Fibroblast of lung (primary cell): ENCODE measurements around the gene SYNM.

ENCODE experiments used
- EZH2 ChIP-seq: IDR thresholded peaks from 2 replicates; pipeline ENCODE4 v1.5.1; 2012; ENCODE audit warnings: low read length, control low read depth, mild to moderate bottlenecking; ENCODE audit errors: missing control alignments
- TF ChIP-seq, protein P1 (sequence below), 2 donors: IDR thresholded peaks in 1 of 2; conservative IDR thresholded peaks in 1 of 2; 1 replicate in 1 of 2; 2 replicates in 1 of 2; pipeline ENCODE4 v1.5.1; 2011 to 2012; ENCODE audit warnings: low read length in 2 of 2, control low read depth in 1 of 2, inconsistent platforms in 1 of 2, low read depth in 1 of 2, mild to moderate bottlenecking in 1 of 2

DNA sequence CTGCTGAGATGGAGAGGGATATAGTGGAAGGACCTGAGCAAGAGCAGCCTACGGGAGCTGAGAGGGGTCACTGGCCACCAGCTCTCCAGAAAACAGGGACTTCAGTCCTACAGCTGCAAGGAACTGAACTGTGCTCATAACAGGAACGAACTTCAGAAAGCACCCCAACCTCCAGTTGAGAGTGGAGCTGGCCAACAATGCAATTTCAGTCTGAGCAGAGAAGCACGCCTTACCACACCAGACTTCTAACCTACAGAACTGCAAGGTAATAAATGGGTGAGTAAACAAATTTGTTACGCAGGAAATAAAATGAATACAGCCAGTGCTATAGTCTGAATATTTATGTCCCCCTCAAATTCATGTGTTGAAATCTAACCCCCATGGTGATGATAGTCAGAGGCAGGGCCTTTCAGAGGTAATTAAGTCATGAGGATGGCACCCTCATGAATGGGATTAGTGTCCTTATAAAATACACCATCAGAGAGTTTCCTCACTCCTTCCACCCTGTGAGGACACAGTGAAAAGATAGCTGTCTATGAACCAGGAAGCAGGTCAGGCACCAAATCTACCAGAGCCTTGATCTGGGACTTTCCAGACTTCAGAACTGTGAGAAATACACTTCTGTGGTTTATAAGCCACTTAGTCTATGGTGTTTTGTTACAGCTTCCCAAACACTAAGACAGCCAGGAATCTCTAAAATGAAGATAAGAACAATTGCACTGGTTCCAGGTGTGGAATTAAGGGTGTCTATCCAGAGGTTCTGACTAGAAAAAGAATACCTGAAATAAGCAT is 58.6 kb downstream of the SYNM start:
- TF ChIP-seq, protein P1, sequence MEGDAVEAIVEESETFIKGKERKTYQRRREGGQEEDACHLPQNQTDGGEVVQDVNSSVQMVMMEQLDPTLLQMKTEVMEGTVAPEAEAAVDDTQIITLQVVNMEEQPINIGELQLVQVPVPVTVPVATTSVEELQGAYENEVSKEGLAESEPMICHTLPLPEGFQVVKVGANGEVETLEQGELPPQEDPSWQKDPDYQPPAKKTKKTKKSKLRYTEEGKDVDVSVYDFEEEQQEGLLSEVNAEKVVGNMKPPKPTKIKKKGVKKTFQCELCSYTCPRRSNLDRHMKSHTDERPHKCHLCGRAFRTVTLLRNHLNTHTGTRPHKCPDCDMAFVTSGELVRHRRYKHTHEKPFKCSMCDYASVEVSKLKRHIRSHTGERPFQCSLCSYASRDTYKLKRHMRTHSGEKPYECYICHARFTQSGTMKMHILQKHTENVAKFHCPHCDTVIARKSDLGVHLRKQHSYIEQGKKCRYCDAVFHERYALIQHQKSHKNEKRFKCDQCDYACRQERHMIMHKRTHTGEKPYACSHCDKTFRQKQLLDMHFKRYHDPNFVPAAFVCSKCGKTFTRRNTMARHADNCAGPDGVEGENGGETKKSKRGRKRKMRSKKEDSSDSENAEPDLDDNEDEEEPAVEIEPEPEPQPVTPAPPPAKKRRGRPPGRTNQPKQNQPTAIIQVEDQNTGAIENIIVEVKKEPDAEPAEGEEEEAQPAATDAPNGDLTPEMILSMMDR (conservative IDR thresholded peaks at IDR 0.05 in 1 of 2, IDR thresholded peaks at IDR 0.05 in 1 of 2; ENCODE audit: low read depth in 1 of 2, low read length in 2 of 2), result no peak
- no peak for TF ChIP-seq EZH2
